AG09319 (cell line): ENCODE measurements around the gene DCHS1.
"Not testable (repeated sequence)": the region's sequence is repeated elsewhere in the genome, so short reads cannot be mapped to it uniquely, and the experiment has no call there.

Experiments
- DNase-seq: peaks from one replicate; pipeline ENCODE4 v3.0.0-alpha.2; 2010; ENCODE audit warnings: low read depth; ENCODE audit errors: extremely low read depth
- CTCF ChIP-seq: IDR thresholded peaks from 2 replicates; pipeline ENCODE4 v1.5.1; 2011; ENCODE audit warnings: low read depth, mild to moderate bottlenecking, inconsistent platforms, low read length, moderate library complexity

DCHS1 gene

DNA sequence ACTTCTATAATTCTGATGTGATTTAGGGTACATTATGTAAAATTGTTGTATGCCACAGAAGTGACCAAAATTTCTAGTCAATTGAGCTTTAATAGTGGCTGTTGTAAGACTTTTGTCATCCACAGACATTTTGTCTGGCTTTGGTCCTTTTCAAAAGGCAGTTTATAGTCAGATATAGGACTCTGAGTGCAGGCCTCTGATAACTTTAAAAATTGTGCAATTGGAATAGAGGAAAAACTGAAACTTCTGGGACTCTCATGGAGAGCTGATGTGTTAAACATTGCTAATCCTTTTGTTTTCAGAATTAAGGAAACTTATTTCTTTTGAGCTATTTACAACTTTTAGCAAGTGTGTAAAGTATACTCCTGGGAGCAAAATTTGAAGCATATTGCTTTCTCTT lies 36.5 kb upstream of the DCHS1 start:
- no peak for TF ChIP-seq CTCF
- DNase-seq: no peak

DNA sequence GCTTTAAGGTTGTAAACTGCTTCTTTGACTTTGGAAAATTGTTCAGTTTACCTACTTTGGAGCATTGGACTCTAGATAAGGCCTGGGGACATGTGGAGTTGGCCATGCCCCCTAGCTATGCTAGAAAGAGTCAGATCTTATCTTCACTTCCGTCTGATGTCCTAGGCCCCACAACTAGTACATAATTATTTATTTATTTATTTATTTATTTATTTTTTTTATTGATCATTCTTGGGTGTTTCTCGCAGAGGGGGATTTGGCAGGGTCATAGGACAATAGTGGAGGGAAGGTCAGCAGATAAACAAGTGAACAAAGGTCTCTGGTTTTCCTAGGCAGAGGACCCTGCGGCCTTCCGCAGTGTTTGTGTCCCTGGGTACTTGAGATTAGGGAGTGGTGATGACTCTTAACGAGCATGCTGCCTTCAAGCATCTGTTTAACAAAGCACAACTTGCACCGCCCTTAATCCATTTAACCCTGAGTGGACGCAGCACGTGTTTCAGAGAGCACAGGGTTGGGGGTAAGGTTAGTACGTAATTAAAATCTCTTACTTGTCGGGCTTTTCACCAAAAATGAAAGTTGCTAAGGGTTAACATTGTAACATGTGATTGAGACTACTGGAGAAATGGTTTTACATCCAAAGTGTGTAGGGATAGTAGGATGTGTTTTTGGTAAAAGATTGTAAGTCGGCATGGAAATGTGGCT lies 35.0 kb upstream of the DCHS1 start:
- not testable (repeated sequence) for DNase-seq

- DNase-seq: no peak
- no peak for TF ChIP-seq CTCF
Observed at GRCh38 chr11:6687876-6688275, 32.3 kb upstream of the DCHS1 start.

DNA sequence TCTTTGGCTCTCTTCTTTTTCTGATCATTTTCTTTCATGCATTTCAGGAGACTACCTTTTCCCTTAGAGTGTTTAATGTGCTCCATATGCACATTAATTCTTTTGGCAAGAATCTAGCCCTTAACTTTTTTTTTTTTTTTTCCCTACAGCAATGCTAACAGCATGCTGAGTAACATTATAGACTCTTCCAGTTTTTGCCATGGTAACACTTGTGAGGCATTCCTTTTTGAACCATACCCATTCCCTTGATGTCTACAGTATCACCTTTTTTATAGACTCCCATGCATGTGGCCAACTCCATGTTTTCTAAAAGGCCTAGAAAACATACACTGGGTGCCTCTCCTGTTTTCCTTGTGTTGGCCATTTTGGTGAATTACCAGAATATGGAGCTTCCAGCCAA lies 30.4 kb upstream of the DCHS1 start:
- no peak for TF ChIP-seq CTCF
- DNase-seq: no peak

DNA sequence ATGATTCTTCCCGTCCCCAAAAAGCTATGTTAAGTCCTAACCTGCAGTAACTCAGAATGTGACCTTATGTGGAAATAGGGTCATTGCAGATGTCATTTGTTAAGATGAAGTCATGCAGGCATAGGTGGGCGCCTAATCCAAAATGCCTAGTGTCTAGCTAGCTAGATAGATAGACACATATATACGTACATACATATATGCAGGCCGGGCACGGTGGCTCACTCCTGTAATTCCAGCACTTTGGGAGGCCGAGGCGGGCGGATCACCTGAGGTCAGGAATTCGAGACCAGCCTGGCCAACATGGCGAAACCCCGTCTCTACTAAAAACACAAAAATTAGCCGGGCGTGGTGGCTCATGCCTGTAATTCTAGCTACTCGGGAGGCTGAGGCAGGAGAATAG lies 28.5 kb upstream of the DCHS1 start:
- not testable (repeated sequence) for DNase-seq

- peak; percentile 98 for DNase-seq
- TF ChIP-seq CTCF: peak; percentile 93
Observed at GRCh38 chr11:6682936-6683861, 27.6 kb upstream of the DCHS1 start, which contains the start of gene MRPL17. Gene MRPL17 (minus strand): TSS chr11:6683340. CDS start chr11:6683296, 44 bp downstream.

DNA sequence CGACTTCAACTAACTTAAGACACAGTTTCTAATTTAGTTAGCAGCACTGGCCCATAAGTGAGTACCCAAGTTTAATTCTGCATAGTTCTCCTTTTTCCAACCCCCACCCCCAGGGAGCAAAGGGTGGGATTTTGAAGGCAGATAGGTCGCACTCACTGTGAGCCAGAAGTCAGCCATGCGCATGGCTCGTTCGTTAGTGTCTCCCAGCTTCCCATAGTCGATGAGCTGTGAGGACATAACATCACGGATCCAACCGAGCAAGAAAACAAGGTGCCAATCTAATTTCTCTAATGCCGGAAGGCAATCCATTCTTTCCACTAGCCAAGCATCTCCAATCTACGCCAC lies 27.0 kb upstream of the DCHS1 start:
- DNase-seq: no peak
- no peak for TF ChIP-seq CTCF

- DNase-seq: no peak
- no peak for TF ChIP-seq CTCF
Observed at GRCh38 chr11:6681949-6682348, 26.3 kb upstream of the DCHS1 start.
